HL-60 (cell line): ENCODE measurements around the gene LY6G5C.

Source experiments
- GABPA ChIP-seq: IDR thresholded peaks from 2 replicates; pipeline ENCODE4 v1.6.1; 2012; ENCODE audit warnings: low read depth
- TF ChIP-seq, protein P1 (sequence below): IDR thresholded peaks from one replicate; pipeline ENCODE4 v1.5.1; 2011; ENCODE audit warnings: low read length, control low read depth, inconsistent platforms; ENCODE audit not compliant: insufficient read depth

DNA sequence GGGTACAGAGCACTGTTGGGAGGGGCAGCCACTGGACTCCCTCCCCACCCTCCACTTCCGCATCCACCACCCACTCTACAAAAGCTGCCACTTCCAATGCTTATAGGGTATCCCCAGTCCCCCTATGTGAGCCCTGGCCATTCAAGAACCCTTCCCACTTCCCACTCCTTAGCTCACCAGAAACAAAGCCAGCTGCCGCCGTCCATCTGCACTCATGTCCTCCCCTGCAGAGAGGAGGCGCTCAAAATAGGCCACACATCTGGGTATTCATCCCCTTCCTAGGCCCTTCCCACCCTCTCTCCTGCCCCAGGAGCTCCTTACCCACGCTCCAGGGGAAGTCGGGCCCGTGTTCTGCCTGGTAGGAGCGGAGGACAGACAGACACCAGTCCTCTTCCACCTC is 6.5 kb upstream of the LY6G5C start:
- TF ChIP-seq, protein P1, sequence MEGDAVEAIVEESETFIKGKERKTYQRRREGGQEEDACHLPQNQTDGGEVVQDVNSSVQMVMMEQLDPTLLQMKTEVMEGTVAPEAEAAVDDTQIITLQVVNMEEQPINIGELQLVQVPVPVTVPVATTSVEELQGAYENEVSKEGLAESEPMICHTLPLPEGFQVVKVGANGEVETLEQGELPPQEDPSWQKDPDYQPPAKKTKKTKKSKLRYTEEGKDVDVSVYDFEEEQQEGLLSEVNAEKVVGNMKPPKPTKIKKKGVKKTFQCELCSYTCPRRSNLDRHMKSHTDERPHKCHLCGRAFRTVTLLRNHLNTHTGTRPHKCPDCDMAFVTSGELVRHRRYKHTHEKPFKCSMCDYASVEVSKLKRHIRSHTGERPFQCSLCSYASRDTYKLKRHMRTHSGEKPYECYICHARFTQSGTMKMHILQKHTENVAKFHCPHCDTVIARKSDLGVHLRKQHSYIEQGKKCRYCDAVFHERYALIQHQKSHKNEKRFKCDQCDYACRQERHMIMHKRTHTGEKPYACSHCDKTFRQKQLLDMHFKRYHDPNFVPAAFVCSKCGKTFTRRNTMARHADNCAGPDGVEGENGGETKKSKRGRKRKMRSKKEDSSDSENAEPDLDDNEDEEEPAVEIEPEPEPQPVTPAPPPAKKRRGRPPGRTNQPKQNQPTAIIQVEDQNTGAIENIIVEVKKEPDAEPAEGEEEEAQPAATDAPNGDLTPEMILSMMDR = no peak
- TF ChIP-seq GABPA = no peak
